GM23338 (cell line): ENCODE measurements around the gene ZNF775.

Experiments used
- CREB1 ChIP-seq: fragments of 250-450 bp; sonication (Bioruptor Pico); IDR thresholded peaks from 2 replicates; pipeline ENCODE4 v1.5.0; 2020; ENCODE audit warnings: low read depth, mild to moderate bottlenecking, moderate library complexity
- EZH2 ChIP-seq: fragments of 200-600 bp; sonication (generic); IDR thresholded peaks from one replicate; pipeline ENCODE4 v1.8.0; 2017; ENCODE audit warnings: antibody characterized with exemption, mild to moderate bottlenecking, low read depth; ENCODE audit not compliant: unreplicated experiment
- EZH2phosphoT487 ChIP-seq: fragments of 200-600 bp; sonication (generic); IDR thresholded peaks from one replicate; pipeline ENCODE4 v1.8.1; 2018; ENCODE audit warnings: antibody characterized with exemption; ENCODE audit not compliant: unreplicated experiment
- POLR2AphosphoS5 ChIP-seq: IDR thresholded peaks from 2 replicates; pipeline ENCODE4 v1.6.1; 2016; ENCODE audit warnings: antibody characterized with exemption, low read depth
- TF ChIP-seq, protein P1 (sequence below), 2 experiments: fragments of 200-600 bp in 1 of 2; sonication (generic) in 1 of 2; conservative IDR thresholded peaks; 2 replicates each; pipeline versions ENCODE4 v1.5.1 to v1.6.1; 2016 to 2017; ENCODE audit warnings: antibody characterized with exemption in 2 of 2, low read depth in 2 of 2, mild to moderate bottlenecking in 2 of 2, moderate library complexity in 1 of 2

DNA sequence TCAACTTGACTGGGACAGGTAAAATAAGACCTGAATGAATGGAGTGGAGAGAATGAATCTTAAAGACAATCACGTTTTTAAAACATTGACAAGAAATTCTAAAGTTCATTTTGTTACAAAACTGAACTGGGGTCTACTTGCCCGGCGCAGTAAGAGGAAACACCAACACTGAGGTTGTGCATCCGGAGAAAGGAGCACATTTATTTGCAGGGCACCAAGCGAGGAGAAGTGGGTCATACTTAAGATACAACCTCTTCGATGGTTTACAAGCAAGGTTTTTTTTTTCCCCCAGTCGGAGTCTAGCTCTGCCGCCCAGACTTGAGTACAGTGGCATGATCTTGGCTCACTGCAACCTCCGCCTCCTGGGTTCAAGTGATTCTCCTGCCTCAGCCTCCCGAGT is 13.9 kb upstream of the ZNF775 start:
- TF ChIP-seq, protein P1, sequence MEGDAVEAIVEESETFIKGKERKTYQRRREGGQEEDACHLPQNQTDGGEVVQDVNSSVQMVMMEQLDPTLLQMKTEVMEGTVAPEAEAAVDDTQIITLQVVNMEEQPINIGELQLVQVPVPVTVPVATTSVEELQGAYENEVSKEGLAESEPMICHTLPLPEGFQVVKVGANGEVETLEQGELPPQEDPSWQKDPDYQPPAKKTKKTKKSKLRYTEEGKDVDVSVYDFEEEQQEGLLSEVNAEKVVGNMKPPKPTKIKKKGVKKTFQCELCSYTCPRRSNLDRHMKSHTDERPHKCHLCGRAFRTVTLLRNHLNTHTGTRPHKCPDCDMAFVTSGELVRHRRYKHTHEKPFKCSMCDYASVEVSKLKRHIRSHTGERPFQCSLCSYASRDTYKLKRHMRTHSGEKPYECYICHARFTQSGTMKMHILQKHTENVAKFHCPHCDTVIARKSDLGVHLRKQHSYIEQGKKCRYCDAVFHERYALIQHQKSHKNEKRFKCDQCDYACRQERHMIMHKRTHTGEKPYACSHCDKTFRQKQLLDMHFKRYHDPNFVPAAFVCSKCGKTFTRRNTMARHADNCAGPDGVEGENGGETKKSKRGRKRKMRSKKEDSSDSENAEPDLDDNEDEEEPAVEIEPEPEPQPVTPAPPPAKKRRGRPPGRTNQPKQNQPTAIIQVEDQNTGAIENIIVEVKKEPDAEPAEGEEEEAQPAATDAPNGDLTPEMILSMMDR (conservative IDR thresholded peaks at IDR 0.05; ENCODE audit: low read depth in 2 of 2) = no peak
- TF ChIP-seq CREB1 (no peak), POLR2AphosphoS5 (no peak), EZH2phosphoT487 (no peak), EZH2 (no peak)
